SJSA1 (cell line): ENCODE measurements around the gene CEMIP2. TPM values are rescaled to one million over a fixed set of nuclear protein-coding genes. Genes with fewer than 3 reads are reported as not detected.
"Not testable (repeated sequence)": the region's sequence is repeated elsewhere in the genome, so short reads cannot be mapped to it uniquely, and the experiment has no call there.

Experiments used
- DNase-seq, 2 experiments: peaks; one replicate each; pipeline ENCODE4 v3.0.0-alpha.2; 2015 to 2020; ENCODE audit warnings: low spot score in 2 of 2, low read depth in 1 of 2
- H3K27ac ChIP-seq: fragments of 250-450 bp; sonication (Bioruptor Pico); 2 replicates; pipeline ENCODE4 v1.5.1; 2020; ENCODE audit warnings: mild to moderate bottlenecking, moderate library complexity
- H3K27me3 ChIP-seq: fragments of 250-450 bp; sonication (Bioruptor Pico); replicated peaks from 2 replicates; pipeline ENCODE4 v1.5.1; 2020; ENCODE audit warnings: mild to moderate bottlenecking, moderate library complexity
- H3K36me3 ChIP-seq: fragments of 250-450 bp; sonication (Bioruptor Pico); 2 replicates; pipeline ENCODE4 v1.5.1; 2020; ENCODE audit warnings: mild to moderate bottlenecking
- H3K4me1 ChIP-seq: fragments of 250-450 bp; sonication (Bioruptor Pico); replicated peaks from 2 replicates; pipeline ENCODE4 v1.6.1; 2021; ENCODE audit warnings: mild to moderate bottlenecking
- H3K4me3 ChIP-seq: fragments of 250-450 bp; sonication (Bioruptor Pico); 2 replicates; pipeline ENCODE4 v1.5.1; 2020; ENCODE audit warnings: mild to moderate bottlenecking
- H3K9me3 ChIP-seq: fragments of 250-450 bp; sonication (Bioruptor Pico); replicated peaks from 2 replicates; pipeline ENCODE4 v1.5.1; 2020; ENCODE audit warnings: mild to moderate bottlenecking
- total RNA-seq: library from RNA; depleted of rRNA; stranded (reverse); fragments of >200 nt; shearing (Covaris generic); gene quantifications from 2 replicates; pipeline ENCODE4 v1.2.3, GENCODE V29; 2014

Gene CEMIP2
- total RNA-seq, 1 experiment from 2014 or later: 14.8 TPM

GRCh38 chr9:71665247-71665646 is 103.1 kb downstream of the CEMIP2 start:
- Histone ChIP-seq H3K9me3 (no peaks in the 10 kb centered on the region), H3K27ac (no peak overlapping the region), H3K36me3 (no peaks in the 10 kb centered on the region), H3K27me3 (no peaks in the 10 kb centered on the region), H3K4me3 (no peak overlapping the region), H3K4me1 (peaks cover 40% of the 10 kb centered on the region)
- DNase-seq: no peak

- Histone ChIP-seq H3K4me1 (peaks cover 40% of the 10 kb centered on the region), H3K27ac (peak overlapping the region; percentile 94), H3K4me3 (no peak overlapping the region)
Measured at GRCh38 chr9:71664566-71664965, 103.7 kb downstream of the CEMIP2 start.

GRCh38 chr9:71663931-71664459 is 104.3 kb downstream of the CEMIP2 start:
- Histone ChIP-seq H3K27ac (peak overlapping the region; percentile 94), H3K27me3 (no peaks in the 10 kb centered on the region), H3K9me3 (no peaks in the 10 kb centered on the region), H3K4me1 (peaks cover 40% of the 10 kb centered on the region), H3K4me3 (no peak overlapping the region), H3K36me3 (no peaks in the 10 kb centered on the region)
- peak; percentile 47 to 79 for DNase-seq

More at GRCh38 chr9:71664566-71664965, 103.7 kb downstream of the CEMIP2 start:
- no peaks in the 10 kb centered on the region for H3K27me3 ChIP-seq
- no peaks in the 10 kb centered on the region for H3K36me3 ChIP-seq
- no peak for DNase-seq
- H3K9me3 ChIP-seq: no peaks in the 10 kb centered on the region

- Histone ChIP-seq H3K27me3 (no peaks in the 10 kb centered on the region), H3K4me3 (no peak overlapping the region), H3K36me3 (no peaks in the 10 kb centered on the region), H3K4me1 (peaks cover 40% of the 10 kb centered on the region), H3K9me3 (no peaks in the 10 kb centered on the region), H3K27ac (peak overlapping the region; percentile 94)
- peak in 1 of 2 experiments; percentile 65 for DNase-seq
Measured at GRCh38 chr9:71663216-71663615, 105.1 kb downstream of the CEMIP2 start.

GRCh38 chr9:71662082-71662481 is 106.2 kb downstream of the CEMIP2 start:
- Histone ChIP-seq H3K27ac (0 out of 2 replicates have a peak overlapping the region, but pooled peaks have one; percentile 18), H3K4me3 (no peak overlapping the region), H3K27me3 (no peaks in the 10 kb centered on the region), H3K36me3 (no peaks in the 10 kb centered on the region), H3K4me1 (peaks cover 40% of the 10 kb centered on the region), H3K9me3 (no peaks in the 10 kb centered on the region)
- DNase-seq: no peak

- H3K4me3 ChIP-seq, H3K27ac ChIP-seq, DNase-seq, H3K9me3 ChIP-seq, H3K36me3 ChIP-seq, H3K27me3 ChIP-seq: not testable (repeated sequence)
- H3K4me1 ChIP-seq: peaks cover 16% of the 10 kb centered on the region
Measured at GRCh38 chr9:71657276-71657675, 111.0 kb downstream of the CEMIP2 start.

GRCh38 chr9:71656496-71656895 is 111.8 kb downstream of the CEMIP2 start:
- Histone ChIP-seq H3K36me3 (no peaks in the 10 kb centered on the region), H3K27ac (no peak overlapping the region), H3K4me3 (no peak overlapping the region), H3K27me3 (no peaks in the 10 kb centered on the region), H3K9me3 (no peaks in the 10 kb centered on the region), H3K4me1 (peaks cover 8% of the 10 kb centered on the region)
- DNase-seq: no peak

- Histone ChIP-seq H3K27me3 (no peaks in the 10 kb centered on the region), H3K9me3 (no peaks in the 10 kb centered on the region), H3K36me3 (no peaks in the 10 kb centered on the region), H3K4me1 (peaks cover 8% of the 10 kb centered on the region), H3K27ac (no peak overlapping the region), H3K4me3 (no peak overlapping the region)
- no peak for DNase-seq
Measured at GRCh38 chr9:71655778-71656177, 112.5 kb downstream of the CEMIP2 start.

GRCh38 chr9:71655141-71655540 is 113.2 kb downstream of the CEMIP2 start:
- no peak overlapping the region for H3K27ac ChIP-seq
- H3K27me3 ChIP-seq: no peaks in the 10 kb centered on the region
- no peaks in the 10 kb centered on the region for H3K36me3 ChIP-seq
- no peaks in the 10 kb centered on the region for H3K9me3 ChIP-seq
- peaks cover 8% of the 10 kb centered on the region for H3K4me1 ChIP-seq
- no peak for DNase-seq
- no peak overlapping the region for H3K4me3 ChIP-seq

GRCh38 chr9:71652480-71652879 is 115.8 kb downstream of the CEMIP2 start:
- Histone ChIP-seq H3K9me3 (no peaks in the 10 kb centered on the region), H3K36me3 (no peaks in the 10 kb centered on the region), H3K4me3 (no peak overlapping the region), H3K27ac (no peak overlapping the region), H3K4me1 (peaks cover 9% of the 10 kb centered on the region), H3K27me3 (no peaks in the 10 kb centered on the region)
- DNase-seq: no peak

GRCh38 chr9:71648453-71648852 is 119.9 kb downstream of the CEMIP2 start:
- no peak overlapping the region for H3K27ac ChIP-seq
- no peaks in the 10 kb centered on the region for H3K9me3 ChIP-seq
- no peaks in the 10 kb centered on the region for H3K36me3 ChIP-seq
- H3K4me3 ChIP-seq: no peak overlapping the region
- peaks cover 18% of the 10 kb centered on the region for H3K4me1 ChIP-seq
- H3K27me3 ChIP-seq: no peaks in the 10 kb centered on the region
- DNase-seq: no peak

GRCh38 chr9:71647094-71647591 is 121.2 kb downstream of the CEMIP2 start:
- Histone ChIP-seq H3K9me3 (no peaks in the 10 kb centered on the region), H3K27me3 (no peaks in the 10 kb centered on the region), H3K4me1 (peaks cover 18% of the 10 kb centered on the region), H3K27ac (peak overlapping the region; percentile 28), H3K36me3 (no peaks in the 10 kb centered on the region), H3K4me3 (no peak overlapping the region)
- peak; percentile 56 to 62 for DNase-seq

- H3K4me3 ChIP-seq: no peak overlapping the region
- H3K9me3 ChIP-seq: no peaks in the 10 kb centered on the region
- H3K27me3 ChIP-seq: no peaks in the 10 kb centered on the region
- peaks cover 18% of the 10 kb centered on the region for H3K4me1 ChIP-seq
- no peaks in the 10 kb centered on the region for H3K36me3 ChIP-seq
- H3K27ac ChIP-seq: peak overlapping the region; percentile 28
- peak in 1 of 2 experiments; percentile 15 for DNase-seq
Measured at GRCh38 chr9:71646131-71646530, 122.2 kb downstream of the CEMIP2 start.

GRCh38 chr9:71644819-71645362 is 123.4 kb downstream of the CEMIP2 start:
- Histone ChIP-seq H3K27ac (no peak overlapping the region), H3K36me3 (no peaks in the 10 kb centered on the region), H3K27me3 (no peaks in the 10 kb centered on the region), H3K4me3 (no peak overlapping the region), H3K4me1 (peaks cover 18% of the 10 kb centered on the region), H3K9me3 (no peaks in the 10 kb centered on the region)
- DNase-seq: no peak
